GM19467 (cell line): ENCODE measurements around the gene KANK4.

Experiments used
- ATAC-seq: cut with Tn5 transposase; IDR thresholded peaks from one replicate; pipeline ENCODE4 v1.9.1; 2021; ENCODE audit warnings: mild to moderate bottlenecking, moderate library complexity; ENCODE audit not compliant: unreplicated experiment

KANK4 gene

DNA sequence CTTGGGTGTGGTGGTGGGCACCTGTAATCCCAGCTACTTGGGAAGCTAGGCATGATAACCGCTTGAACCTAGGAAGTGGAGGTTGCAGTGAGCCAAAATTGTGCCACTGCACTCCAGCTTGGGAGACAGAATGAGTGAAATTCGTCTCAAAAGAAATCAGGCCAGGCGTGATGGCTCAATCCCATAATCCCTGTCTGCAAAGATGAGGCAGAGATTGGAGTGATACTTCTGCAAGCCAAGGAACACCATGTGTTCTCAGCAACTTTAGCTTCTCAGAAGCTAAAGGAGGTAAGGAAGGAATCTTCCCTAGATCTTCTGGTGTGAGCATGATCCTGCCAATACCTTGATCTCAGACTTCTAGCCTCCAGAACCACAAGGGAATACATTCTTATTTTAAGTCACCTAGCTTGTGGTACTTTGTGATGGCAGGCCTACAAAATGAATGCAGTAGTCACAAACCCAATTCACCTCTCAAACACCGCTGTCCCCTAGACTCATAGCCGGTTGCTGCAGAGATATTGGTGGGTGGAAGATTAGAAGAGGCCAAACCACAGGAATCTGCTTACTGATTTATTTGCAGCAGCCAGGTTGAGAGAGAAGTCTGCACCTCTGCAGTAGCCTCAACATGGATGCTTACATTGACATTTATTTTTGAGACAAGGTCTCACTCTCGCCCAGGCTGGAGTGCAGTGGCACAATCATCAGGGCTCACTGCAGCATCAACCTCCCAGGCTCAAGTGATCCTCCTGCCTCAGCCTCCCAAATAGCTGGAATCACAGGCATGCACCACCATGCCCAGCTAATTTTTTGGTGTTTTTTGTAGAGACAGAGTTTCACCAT is 105.9 kb downstream of the KANK4 start:
- no peak for ATAC-seq

DNA sequence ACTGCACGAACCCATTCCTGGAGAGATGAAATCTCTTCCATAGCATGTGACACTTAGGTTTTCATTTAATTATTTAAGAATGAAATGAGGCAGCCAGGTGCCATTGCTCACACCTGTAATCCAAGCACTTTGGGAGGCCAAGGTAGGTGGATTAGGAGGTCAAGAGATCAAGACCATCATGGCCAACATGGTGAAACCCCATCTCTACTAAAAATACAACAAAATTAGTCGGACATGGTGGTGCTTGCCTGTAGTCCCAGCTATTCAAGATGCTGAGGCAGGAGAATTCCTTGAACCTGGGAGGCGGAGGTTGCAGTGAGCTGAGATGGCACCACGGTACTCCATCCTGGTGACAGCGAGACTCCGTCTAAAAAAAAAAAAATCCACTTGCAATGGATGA is 106.8 kb downstream of the KANK4 start:
- ATAC-seq: no peak

DNA sequence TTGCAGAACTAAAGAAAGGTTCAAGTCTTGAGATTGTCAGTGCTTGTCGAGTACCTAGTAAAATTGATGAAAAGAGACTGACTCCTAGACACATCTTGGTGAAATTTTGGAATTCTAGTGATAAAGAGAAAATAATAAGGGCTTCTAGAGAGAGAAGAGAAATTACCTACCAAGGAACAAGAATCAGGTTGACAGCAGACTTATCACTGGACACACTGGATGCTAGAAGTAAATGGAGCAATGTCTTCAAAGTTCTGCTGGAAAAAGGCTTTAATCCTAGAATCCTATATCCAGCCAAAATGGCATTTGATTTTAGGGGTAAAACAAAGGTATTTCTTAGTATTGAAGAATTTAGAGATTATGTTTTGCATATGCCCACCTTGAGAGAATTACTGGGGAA is 108.3 kb downstream of the KANK4 start:
- ATAC-seq: no peak

DNA sequence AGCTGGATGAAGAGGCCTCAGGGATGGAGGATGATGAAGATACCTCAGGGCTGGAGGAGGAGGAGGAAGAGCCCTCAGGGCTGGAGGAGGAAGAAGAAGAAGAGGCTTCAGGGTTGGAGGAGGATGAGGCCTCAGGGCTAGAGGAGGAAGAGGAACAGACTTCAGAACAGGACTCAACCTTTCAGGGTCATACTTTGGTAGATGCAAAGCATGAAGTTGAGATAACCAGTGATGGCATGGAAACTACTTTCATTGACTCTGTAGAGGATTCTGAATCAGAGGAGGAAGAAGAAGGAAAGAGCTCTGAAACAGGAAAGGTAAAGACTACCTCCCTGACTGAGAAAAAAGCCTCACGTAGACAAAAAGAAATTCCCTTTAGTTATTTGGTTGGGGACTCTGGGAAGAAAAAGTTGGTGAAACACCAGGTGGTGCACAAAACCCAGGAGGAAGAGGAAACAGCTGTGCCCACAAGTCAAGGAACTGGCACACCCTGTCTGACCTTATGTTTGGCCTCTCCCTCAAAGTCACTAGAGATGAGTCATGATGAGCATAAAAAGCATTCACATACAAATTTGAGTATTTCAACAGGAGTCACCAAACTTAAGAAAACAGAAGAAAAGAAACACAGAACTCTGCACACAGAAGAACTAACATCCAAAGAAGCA is 109.2 kb downstream of the KANK4 start:
- ATAC-seq: no peak

DNA sequence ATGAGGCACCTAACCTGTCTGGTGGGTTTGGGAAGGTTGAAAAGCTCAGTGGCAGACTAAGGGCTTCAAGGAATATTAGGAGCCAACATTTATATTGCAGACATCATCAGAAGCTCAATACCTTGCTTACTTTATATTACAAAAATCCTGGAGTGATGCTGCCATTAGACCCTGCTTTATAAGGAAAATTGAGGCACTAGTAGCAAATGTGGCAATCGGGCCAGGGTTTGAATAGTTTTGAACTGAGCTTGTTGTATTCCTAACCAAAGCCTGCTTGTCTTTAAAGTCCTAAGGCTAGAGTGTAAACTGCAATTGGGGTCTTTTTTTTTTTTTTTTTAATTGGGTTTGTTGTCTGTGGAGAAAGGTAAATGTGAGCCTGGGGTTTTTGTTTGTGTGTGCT is 110.3 kb downstream of the KANK4 start:
- no peak for ATAC-seq

DNA sequence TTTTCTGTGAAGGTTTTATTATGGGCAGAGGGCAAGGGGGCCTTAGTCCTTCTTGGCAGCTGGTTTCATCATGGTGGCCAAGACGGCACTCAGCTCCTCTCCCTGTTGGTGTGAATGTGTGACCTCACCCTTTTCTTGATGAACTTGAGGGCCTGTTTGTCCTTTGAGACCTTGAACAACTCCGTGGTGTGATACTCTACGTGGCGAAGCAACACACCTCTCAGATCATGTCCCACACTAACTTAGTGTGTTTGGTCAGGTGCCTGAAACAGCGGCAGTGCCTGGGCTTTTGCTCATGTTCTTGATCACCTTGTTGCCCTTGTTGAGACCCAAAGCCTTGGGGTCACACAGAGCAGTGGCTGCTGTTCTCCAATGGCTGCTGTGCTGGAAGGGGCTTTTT is 111.1 kb downstream of the KANK4 start:
- no peak for ATAC-seq

DNA sequence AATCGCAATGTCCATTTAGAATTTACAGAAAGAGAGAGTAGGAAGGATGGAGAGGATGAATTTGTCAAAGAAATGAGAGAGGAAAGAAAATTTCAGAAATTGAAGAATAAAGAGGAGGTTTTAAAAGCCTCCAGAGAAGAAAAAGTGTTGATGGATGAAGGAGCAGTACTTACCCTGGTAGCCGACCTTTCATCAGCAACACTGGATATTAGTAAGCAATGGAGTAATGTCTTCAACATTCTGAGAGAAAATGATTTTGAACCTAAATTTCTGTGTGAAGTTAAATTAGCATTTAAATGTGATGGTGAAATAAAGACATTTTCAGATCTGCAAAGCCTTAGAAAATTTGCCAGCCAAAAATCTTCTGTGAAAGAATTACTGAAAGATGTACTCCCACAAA is 112.0 kb downstream of the KANK4 start:
- ATAC-seq: no peak

DNA sequence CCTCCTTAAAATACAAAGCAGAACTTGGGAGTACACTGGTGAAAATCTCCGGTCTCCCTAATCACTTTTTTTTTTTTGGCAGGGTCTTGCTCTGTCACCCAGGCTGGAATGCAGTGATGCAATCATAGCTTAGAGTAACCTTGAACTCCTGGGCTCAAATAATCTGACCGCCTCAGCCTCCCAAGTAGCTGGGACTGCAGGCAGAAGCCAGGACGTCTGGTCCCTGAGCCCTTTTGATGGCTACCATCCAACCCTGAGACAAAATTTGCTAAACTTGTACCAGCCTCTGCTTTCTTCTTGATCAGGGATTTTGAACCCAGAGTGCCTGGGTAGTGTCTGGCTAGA is 120.5 kb downstream of the KANK4 start:
- ATAC-seq: no peak

DNA sequence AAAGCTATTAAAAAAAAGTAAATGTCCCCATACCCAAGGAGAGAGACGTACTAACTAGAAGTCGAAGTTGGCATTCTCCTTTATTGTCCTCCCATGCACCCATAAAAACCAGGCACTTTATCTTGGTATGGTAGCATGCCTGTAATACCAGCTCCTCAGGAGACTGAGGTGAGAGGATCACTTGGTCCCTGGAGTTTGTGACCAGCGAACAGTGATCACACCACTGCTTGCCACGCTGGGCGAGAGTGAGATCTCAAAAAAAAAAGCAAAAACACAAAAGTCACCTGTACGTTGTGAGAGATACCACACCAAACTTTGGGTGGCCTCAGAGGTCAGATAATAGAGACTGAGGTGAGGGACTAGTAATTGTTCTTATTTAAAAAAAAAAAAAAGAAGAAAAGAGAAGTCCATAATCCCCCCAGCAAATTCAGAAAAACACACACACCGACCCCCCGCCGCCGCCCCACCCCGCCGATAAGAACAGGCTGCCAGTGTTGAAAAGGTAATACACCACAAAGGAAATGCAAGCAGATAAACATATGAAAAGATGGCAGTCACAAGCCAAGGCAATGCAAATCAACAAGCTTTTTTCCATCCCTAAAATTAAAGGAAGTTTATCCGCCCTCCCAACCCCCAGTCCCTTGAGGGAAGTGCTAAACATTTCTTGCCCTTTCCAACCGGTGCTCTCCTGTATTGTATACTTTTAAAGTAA is 121.0 kb downstream of the KANK4 start:
- no peak for ATAC-seq

DNA sequence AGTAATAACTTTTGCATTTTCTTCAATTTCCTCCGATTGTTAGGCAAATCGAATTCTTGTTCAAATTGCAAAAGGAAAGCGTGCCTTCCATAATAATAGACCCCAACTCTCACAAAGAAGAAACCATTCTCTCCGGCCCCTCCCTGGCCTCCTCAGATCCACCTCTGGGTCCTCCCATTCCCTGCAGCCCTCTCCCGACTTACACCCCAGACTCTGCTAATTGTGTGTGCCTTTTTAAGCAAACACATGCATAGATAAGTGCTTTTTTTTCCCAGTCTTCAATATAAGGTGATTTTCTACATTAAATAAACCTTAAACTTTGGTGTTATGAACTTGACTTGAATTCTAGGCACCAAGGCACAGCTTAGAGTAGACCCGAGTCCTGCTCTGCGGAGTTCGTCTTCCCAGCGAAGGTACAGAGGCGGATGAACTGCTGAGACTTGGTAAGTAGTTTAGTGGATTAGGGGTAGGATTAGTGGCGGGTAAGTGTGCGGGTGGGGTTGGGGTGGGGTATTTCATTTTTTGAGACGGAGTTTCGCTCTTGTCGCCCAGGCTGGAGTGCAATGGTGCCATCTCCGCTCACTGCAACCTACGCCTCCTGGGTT is 123.0 kb downstream of the KANK4 start:
- no peak for ATAC-seq

DNA sequence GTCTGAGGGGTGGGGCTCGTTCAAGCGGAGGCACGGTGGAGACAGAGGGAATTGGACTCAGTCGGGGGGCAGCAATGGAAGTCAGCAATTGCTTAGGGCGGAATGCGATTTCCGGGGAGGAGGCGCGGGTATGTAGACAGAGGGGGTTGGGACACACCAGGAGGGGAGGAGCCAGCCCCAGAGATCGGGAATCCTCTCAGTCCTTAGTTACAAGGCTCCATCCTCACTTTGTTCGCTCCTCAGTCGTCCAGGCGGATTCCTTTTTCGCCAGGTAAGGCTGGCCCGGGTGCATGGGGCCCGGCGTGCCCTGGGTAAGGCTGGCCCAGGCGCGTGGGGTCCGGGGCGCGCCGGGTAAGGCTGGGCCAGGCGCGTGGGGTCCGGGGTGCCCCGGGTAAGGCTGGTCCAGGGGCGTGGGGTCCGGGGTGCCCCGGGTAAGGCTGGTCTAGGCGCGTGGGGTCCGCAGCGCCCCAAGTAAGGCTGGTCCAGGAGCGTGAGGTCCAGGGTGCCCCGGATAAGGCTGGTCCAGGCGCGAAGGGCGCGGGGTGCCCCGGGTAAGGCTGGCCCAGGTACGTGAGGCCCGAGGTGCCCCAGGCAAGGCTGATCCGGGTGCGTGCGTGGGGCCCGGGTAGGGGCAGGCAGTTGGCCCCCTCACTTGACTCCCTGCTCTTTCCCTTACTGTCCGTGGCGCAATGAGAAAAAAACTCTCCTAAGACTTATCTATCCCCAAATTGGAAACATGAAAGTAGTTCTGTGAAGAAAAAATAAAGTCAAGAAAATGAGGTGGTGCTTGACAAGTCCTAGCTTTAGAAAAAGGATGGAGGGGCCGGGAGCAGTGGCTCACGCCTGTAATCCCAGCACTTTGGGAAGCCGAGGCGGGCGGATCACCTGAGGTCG is 124.3 kb downstream of the KANK4 start, which contains the start of gene L1TD1:
TSS of gene L1TD1 (plus strand) at position 199 of the 894 bp plus-strand sequence. CDS start 11,780 bp downstream, outside the sequence.
- no peak for ATAC-seq

DNA sequence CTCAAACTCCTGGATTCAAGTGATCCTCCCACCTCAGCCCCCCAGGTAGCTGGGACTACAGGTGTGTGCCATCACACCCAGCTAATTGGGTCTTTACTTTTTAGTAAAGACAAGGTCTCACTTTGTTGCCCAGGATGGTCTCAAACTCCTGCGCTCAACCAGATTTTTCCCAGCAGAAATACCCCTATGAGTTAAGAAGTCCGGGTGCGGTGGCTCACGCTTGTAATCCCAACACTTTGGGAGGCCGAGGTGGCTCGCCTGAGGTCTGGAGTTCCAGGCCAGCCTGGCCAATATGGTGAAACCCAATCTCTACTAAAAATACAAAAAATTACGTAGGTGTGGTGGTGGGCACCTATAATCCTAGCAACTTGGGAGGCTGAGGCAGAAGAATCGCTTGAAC is 131.1 kb downstream of the KANK4 start:
- ATAC-seq: no peak

DNA sequence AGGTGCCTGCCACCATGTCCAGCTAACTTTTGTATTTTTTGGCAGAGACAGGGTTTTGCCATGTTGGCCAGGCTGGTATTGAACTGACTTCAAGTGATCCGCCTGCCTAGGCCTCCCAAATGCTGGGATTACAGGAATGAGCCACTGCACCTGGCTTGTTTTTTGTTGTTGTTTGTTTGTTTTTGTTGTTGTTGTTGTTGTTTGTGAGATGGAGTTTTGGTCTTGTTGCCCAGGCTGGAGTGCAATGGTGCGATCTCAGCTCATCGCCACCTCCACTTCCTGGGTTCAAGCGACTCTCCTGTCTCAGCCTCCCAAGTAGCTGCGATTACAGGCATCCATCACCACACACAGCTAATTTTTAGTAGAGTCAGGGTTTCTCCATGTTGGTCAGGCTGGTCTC is 131.7 kb downstream of the KANK4 start:
- no peak for ATAC-seq
